HG02588 (cell line): ENCODE data around the gene MZB1.
A peak's percentile ranks its signal among the peaks of the same experiment; 100 is the strongest.
"Not testable (repeated sequence)": the region's sequence is repeated elsewhere in the genome, so short reads cannot be mapped to it uniquely, and the experiment has no call there.

ENCODE experiments used
- ATAC-seq: cut with Tn5 transposase; IDR thresholded peaks from one replicate; pipeline ENCODE4 v1.9.1; 2021; ENCODE audit warnings: mild to moderate bottlenecking, moderate library complexity; ENCODE audit not compliant: unreplicated experiment

Gene MZB1

GRCh38 chr5:139378101-139378825, 11.4 kb downstream of the MZB1 start:
- no peak for ATAC-seq

GRCh38 chr5:139377226-139377625, 12.5 kb downstream of the MZB1 start:
- no peak for ATAC-seq

GRCh38 chr5:139376364-139376763, 13.3 kb downstream of the MZB1 start:
- ATAC-seq = no peak

GRCh38 chr5:139374909-139375308, 14.8 kb downstream of the MZB1 start:
- no peak for ATAC-seq

GRCh38 chr5:139371482-139372435, 18.0 kb downstream of the MZB1 start:
- no peak for ATAC-seq

- ATAC-seq = no peak
Observed at GRCh38 chr5:139369181-139369580, 20.5 kb downstream of the MZB1 start.

- ATAC-seq = no peak
Observed at GRCh38 chr5:139368613-139369012, 21.1 kb downstream of the MZB1 start.

GRCh38 chr5:139364466-139364865, 25.2 kb downstream of the MZB1 start:
- no peak for ATAC-seq

GRCh38 chr5:139363937-139364336, 25.8 kb downstream of the MZB1 start:
- ATAC-seq = no peak

- no peak for ATAC-seq
Observed at GRCh38 chr5:139361835-139362429, 27.8 kb downstream of the MZB1 start.

- ATAC-seq = no peak
Observed at GRCh38 chr5:139360384-139360783, 29.3 kb downstream of the MZB1 start.

- ATAC-seq = no peak
Observed at GRCh38 chr5:139358064-139358463, 31.6 kb downstream of the MZB1 start.

- ATAC-seq = not testable (repeated sequence)
Observed at GRCh38 chr5:139355900-139356299, 33.8 kb downstream of the MZB1 start.

GRCh38 chr5:139354186-139354585, 35.5 kb downstream of the MZB1 start:
- ATAC-seq = no peak

- ATAC-seq = not testable (repeated sequence)
Observed at GRCh38 chr5:139347863-139348262, 41.9 kb downstream of the MZB1 start.

- not testable (repeated sequence) for ATAC-seq
Observed at GRCh38 chr5:139345442-139345841, 44.3 kb downstream of the MZB1 start.

- ATAC-seq = no peak
Observed at GRCh38 chr5:139344177-139344576, 45.5 kb downstream of the MZB1 start.

GRCh38 chr5:139343476-139343875, 46.2 kb downstream of the MZB1 start:
- no peak for ATAC-seq

- ATAC-seq = no peak
Observed at GRCh38 chr5:139342423-139342723, 47.3 kb downstream of the MZB1 start.

- peak; percentile 95 for ATAC-seq
Observed at GRCh38 chr5:139341689-139342422, 47.9 kb downstream of the MZB1 start, which contains the start of gene PAIP2. Gene PAIP2 (plus strand): TSS chr5:139341854. CDS start chr5:139363785, 21,931 bp downstream.

- no peak for ATAC-seq
Observed at GRCh38 chr5:139341187-139341688, 48.5 kb downstream of the MZB1 start.
